GM12878 (cell line): ENCODE results near the gene RNF34. TPM values are rescaled to one million over a fixed set of nuclear protein-coding genes. Genes with fewer than 3 reads are reported as not detected.

Experiments used
- BHLHE40 ChIP-seq, 2 experiments: fragments of 450-650 bp in 1 of 2; IDR thresholded peaks; 2 replicates each; pipeline ENCODE4 v1.6.1; 2011 to 2017; ENCODE audit warnings: low read depth in 2 of 2, borderline replicate concordance in 1 of 2, improper control_type of control experiment in 1 of 2, low read length in 1 of 2, mild to moderate bottlenecking in 1 of 2
- CBFB ChIP-seq: IDR thresholded peaks from 2 replicates; pipeline ENCODE4 v1.6.1; 2016; ENCODE audit warnings: antibody characterized with exemption, low read depth
- JUNB ChIP-seq: IDR thresholded peaks from 2 replicates; pipeline ENCODE4 v1.6.1; 2016; ENCODE audit warnings: antibody characterized with exemption, mild to moderate bottlenecking
- MEF2A ChIP-seq: IDR thresholded peaks from 2 replicates; pipeline ENCODE4 v1.6.1; 2011; ENCODE audit warnings: low read depth, mild to moderate bottlenecking, low read length, moderate library complexity; ENCODE audit not compliant: insufficient read depth
- MEF2B ChIP-seq: fragments of 450-650 bp; IDR thresholded peaks from 2 replicates; pipeline ENCODE4 v1.6.1; 2018; ENCODE audit warnings: mild to moderate bottlenecking, moderate library complexity; ENCODE audit not compliant: partially characterized antibody, poor library complexity, severe bottlenecking
- MTA2 ChIP-seq: fragments of 450-650 bp; IDR thresholded peaks from 2 replicates; pipeline ENCODE4 v1.6.1; 2016; ENCODE audit warnings: low read depth, mild to moderate bottlenecking, moderate library complexity
- MYC ChIP-seq: IDR thresholded peaks from 2 replicates; pipeline ENCODE4 v1.6.1; 2011; ENCODE audit warnings: mild to moderate bottlenecking, low read length, moderate library complexity, inconsistent platforms; ENCODE audit not compliant: insufficient read depth, insufficient replicate concordance, insufficient read length, severe bottlenecking
- SRF ChIP-seq, 2 experiments: IDR thresholded peaks; 2 replicates each; pipeline ENCODE4 v1.6.1; 2011; ENCODE audit warnings: low read depth in 2 of 2, low read length in 2 of 2, mild to moderate bottlenecking in 1 of 2, moderate library complexity in 1 of 2
- STAT3 ChIP-seq: IDR thresholded peaks from 2 replicates; pipeline ENCODE4 v1.6.1; 2011; ENCODE audit warnings: low read depth, low read length, improper control_type of control experiment
- SUPT20H ChIP-seq: IDR thresholded peaks from 2 replicates; pipeline ENCODE4 v1.6.1; 2011; ENCODE audit warnings: low read depth, mild to moderate bottlenecking, low read length, moderate library complexity, borderline replicate concordance; ENCODE audit not compliant: control insufficient read depth
- TCF12 ChIP-seq: IDR thresholded peaks from 2 replicates; pipeline ENCODE4 v1.6.1; 2011; ENCODE audit warnings: low read depth, mild to moderate bottlenecking, low read length
- ZNF217 ChIP-seq: fragments of 450-650 bp; IDR thresholded peaks from 2 replicates; pipeline ENCODE4 v1.6.1; 2017; ENCODE audit warnings: antibody characterized with exemption, mild to moderate bottlenecking
- ZNF384 ChIP-seq: IDR thresholded peaks from 2 replicates; pipeline ENCODE4 v1.6.1; 2012; ENCODE audit warnings: low read depth, mild to moderate bottlenecking, low read length, improper control_type of control experiment, borderline replicate concordance
- ZNF622 ChIP-seq: fragments of 450-650 bp; IDR thresholded peaks from 2 replicates; pipeline ENCODE4 v1.6.1; 2017; ENCODE audit warnings: mild to moderate bottlenecking, inconsistent platforms
- polyA plus RNA-seq, 11 experiments: library from polyadenylated mRNA; depleted of rRNA in 4 of 11; unstranded in 6 of 11; stranded (reverse) in 5 of 11; fragments of >200 nt; fragmentation: Nextera tagmentation in 4 of 11; fragmentation: Illumina TruSeq in 1 of 11; extraction: Ambion mirVana in 4 of 11; extraction: Trizol in 1 of 11; gene quantifications; 1 replicate in 1 of 11; 2 replicates in 10 of 11; pipeline versions ENCODE4 v1.2.1 to v1.2.3, GENCODE V29; 2011 to 2016; ENCODE audit warnings: inconsistent platforms in 2 of 11, missing spikeins in 2 of 11, low read depth in 1 of 11
- total RNA-seq, 4 experiments: library from RNA; depleted of rRNA in 3 of 4; stranded (reverse); fragments of >200 nt in 3 of 4; fragmentation: Illumina TruSeq in 1 of 4; extraction: Trizol in 1 of 4; gene quantifications; 2 replicates each; pipeline versions ENCODE4 v1.2.1 to v1.2.3, GENCODE V29; 2013 to 2021

Gene RNF34
- total and polyA plus RNA-seq, 10 of the 15 experiments (the other 5 are each of a cell fraction or from before 2014, with no cell fraction given), result 63.6 to 199 (median 115) TPM

DNA sequence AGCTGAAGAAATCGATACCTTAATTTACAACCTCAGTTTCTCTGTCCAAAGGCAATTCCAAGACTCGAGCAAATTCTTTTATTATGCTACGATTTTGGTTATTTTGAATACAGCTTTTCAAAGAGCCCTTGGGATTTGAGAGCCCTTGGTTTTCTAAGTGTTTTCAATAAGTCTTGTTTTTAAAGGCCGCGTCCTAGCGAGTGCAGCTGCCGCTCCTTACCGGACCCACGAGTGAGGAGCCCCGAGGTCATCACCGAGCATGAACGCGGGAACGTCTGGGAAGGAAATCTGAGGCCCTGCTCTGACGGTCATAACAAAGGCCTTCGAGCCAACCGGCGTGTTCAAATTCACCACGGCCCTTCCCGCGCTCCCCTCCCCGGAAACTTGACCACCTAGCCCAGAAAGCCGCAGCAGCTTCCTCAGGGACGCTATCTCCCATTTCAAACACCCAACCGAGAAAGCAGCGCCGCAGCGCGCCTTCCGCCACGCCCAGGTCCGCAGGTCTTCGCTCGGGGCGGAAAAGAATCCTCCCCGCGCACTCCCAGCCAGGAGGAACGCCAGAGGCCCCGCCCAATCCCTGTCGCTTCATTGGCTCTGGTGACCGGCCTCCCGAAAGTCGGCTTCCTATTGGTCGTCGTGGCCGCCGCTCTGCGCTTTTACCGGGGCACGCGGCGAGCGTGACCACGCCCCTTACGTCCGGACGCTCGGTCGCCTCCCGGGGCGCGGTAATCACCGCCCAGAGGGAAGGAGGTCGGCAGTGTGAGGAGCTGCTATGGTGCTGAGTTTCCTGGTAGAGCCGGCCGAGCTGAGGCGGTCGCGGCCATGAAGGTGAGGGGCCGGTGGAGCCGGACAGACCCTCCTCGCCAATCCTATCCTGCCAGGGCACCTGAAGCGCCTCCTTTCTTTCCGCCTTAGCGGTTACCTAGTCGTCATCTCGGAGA lies at the start of gene RNF34 (continued):
- no peak for TF ChIP-seq ZNF384
- TF ChIP-seq MTA2, result 0 out of 2 replicates have a peak, but pooled peaks have one; percentile 19
- TF ChIP-seq BHLHE40 (IDR thresholded peaks at IDR 0.05; ENCODE audit: borderline replicate concordance in 1 of 2, low read depth in 2 of 2, low read length in 1 of 2), result peak; percentile 77 to 91; a peak in 3 of 4 replicates
- no peak for TF ChIP-seq JUNB
- TF ChIP-seq SUPT20H, result no peak
- TF ChIP-seq ZNF622, result no peak
- TF ChIP-seq SRF (IDR thresholded peaks at IDR 0.05; ENCODE audit: low read depth in 2 of 2, low read length in 2 of 2), result 0 out of 4 replicates have a peak, but pooled peaks of 1 of the 2 experiments have one; percentile 10
- peak; percentile 63 for TF ChIP-seq MYC
- peak; percentile 76; the same call in 1 of the 2 replicates for TF ChIP-seq CBFB
- TF ChIP-seq TCF12, result peak; percentile 58; the same call in 1 of the 2 replicates
- peak; percentile 5; the same call in 1 of the 2 replicates for TF ChIP-seq MEF2A
- no peak for TF ChIP-seq MEF2B
- no peak for TF ChIP-seq ZNF217
- TF ChIP-seq STAT3, result no peak
- TF ChIP-seq, all 136 proteins: peak for 64
